HUES64 (cell line): ENCODE results near the gene BCORL1.
A peak's percentile ranks its signal among the peaks of the same experiment; 100 is the strongest.

Source experiments
- H3K27ac ChIP-seq: 2 replicates; pipeline ENCODE4 v1.7.0; 2013; ENCODE audit warnings: low read depth, low read length, inconsistent platforms
- H3K27me3 ChIP-seq: 2 replicates; pipeline ENCODE4 v1.6.1; 2013; ENCODE audit warnings: mild to moderate bottlenecking, low read length; ENCODE audit not compliant: insufficient read depth
- H3K36me3 ChIP-seq: 2 replicates; pipeline ENCODE4 v1.6.1; 2013; ENCODE audit warnings: mild to moderate bottlenecking, low read length; ENCODE audit not compliant: insufficient read depth
- H3K4me1 ChIP-seq: 2 replicates; pipeline ENCODE4 v1.6.1; 2013; ENCODE audit warnings: mild to moderate bottlenecking, low read length, moderate library complexity; ENCODE audit not compliant: insufficient read depth
- H3K4me3 ChIP-seq: 2 replicates; pipeline ENCODE4 v1.5.1; 2013; ENCODE audit warnings: mild to moderate bottlenecking, low read length, moderate library complexity
- H3K9ac ChIP-seq: 2 replicates; pipeline ENCODE4 v1.6.1; 2013; ENCODE audit warnings: mild to moderate bottlenecking, low read depth, low read length
- H3K9me3 ChIP-seq: 2 replicates; pipeline ENCODE4 v1.6.1; 2013; ENCODE audit warnings: low read depth, low read length; ENCODE audit not compliant: insufficient read depth
- WGBS: fragments of 150-250, 120-280 bp; methylation state at CpG from one replicate; pipeline ENCODE4 v1.1.7; 2013; ENCODE audit warnings: missing lambda C conversion rate; 5-methylcytosine and 5-hydroxymethylcytosine counted together

Gene BCORL1

GRCh38 chrX:130060122-130061069 is 78.0 kb downstream of the BCORL1 start:
- Histone ChIP-seq H3K36me3 (no peaks in the 10 kb centered on the region), H3K27ac (peak overlapping the region; percentile 64; the same call in 1 of the 2 replicates), H3K9ac (peak overlapping the region; percentile 69), H3K4me3 (peak overlapping the region; percentile 53), H3K9me3 (no peaks in the 10 kb centered on the region), H3K27me3 (peaks cover 35% of the 10 kb centered on the region), H3K4me1 (0 out of 2 replicates have a peak, but pooled peaks cover 4% of the 10 kb centered on the region)
- WGBS: under 1% methylated on average over 86 of the region's 87 CpGs

- no peak overlapping the region for H3K9ac ChIP-seq
- H3K27ac ChIP-seq: no peak overlapping the region
- WGBS: 91% methylated on average over 15 of the region's 15 CpGs
These were observed 84.7 kb downstream of the BCORL1 start for GRCh38 chrX:130066975-130067615.

DNA sequence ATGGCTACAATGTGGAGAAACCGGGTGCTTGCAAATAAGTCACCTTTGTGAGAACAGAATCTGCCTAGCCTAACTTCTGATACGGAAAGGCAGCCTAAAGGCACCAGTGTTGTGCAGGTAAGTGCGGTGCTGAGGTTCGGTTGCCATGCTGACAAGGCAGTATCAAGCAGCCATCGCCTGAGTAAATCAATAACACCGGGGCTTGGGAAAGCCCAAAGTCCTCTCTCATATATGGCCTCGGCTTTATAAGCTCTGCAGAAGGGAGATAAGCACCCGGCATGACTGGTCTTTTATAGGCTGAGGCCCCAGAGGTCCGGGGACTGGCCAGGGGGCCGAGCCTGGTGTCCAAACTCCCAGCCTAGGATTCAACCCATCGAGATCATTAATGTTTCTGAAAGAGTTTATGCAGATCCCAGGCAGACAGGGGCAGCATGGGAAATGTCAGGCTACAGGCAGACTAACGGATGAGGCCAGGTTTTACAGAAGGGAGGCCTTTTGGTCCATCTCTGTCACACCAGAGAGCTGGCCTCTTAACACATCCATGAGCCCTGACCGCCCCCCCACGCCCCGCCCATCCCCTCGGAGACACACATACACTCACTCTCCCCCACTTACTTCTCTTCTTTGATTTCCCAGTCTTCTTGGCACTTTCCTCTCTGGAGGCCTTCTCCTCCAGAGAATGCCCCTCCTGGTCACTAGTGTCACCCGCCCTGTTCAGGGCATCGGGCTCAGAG is 89.3 kb downstream of the BCORL1 start:
- H3K9ac ChIP-seq: no peak overlapping the region
- H3K36me3 ChIP-seq: no peaks in the 10 kb centered on the region
- H3K27me3 ChIP-seq: no peaks in the 10 kb centered on the region
- WGBS: 89% methylated on average over 18 of the region's 18 CpGs
- H3K4me3 ChIP-seq: no peak overlapping the region
- no peaks in the 10 kb centered on the region for H3K9me3 ChIP-seq
- no peak overlapping the region for H3K27ac ChIP-seq
- H3K4me1 ChIP-seq: no peaks in the 10 kb centered on the region

More at GRCh38 chrX:130066975-130067615, 84.7 kb downstream of the BCORL1 start:
- Histone ChIP-seq H3K4me3 (no peak overlapping the region), H3K4me1 (no peaks in the 10 kb centered on the region), H3K9me3 (no peaks in the 10 kb centered on the region), H3K36me3 (no peaks in the 10 kb centered on the region), H3K27me3 (peaks cover under 1% of the 10 kb centered on the region; the same call in 1 of the 2 replicates)

GRCh38 chrX:130072345-130072740 is 89.9 kb downstream of the BCORL1 start:
- H3K27ac ChIP-seq: no peak overlapping the region
- 85% methylated on average over 10 of the region's 10 CpGs for WGBS
- no peaks in the 10 kb centered on the region for H3K36me3 ChIP-seq
- no peaks in the 10 kb centered on the region for H3K9me3 ChIP-seq
- H3K27me3 ChIP-seq: no peaks in the 10 kb centered on the region
- H3K4me1 ChIP-seq: no peaks in the 10 kb centered on the region
- H3K9ac ChIP-seq: no peak overlapping the region
- H3K4me3 ChIP-seq: no peak overlapping the region

DNA sequence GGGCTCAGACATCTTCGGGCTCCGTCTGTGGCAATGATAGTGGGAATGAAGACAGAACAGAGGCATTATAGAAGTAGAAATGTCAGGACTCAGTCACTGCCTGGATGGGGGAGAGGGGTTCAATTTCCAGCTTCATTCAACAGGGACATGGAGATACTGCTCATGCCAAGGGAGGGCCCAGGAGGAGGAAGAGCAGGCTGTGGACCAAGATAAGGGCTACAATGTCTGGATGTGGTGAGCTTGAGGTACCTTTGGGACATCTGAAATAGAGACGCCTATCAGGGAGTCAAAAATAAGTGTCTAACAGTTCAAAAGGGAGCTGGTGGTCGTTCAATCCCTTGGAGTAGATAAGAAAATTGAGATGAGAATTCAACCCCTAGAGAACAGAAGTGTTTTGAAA is 93.3 kb downstream of the BCORL1 start:
- 85% methylated on average over 4 of the region's 4 CpGs for WGBS
- Histone ChIP-seq H3K27ac (no peak overlapping the region), H3K9ac (no peak overlapping the region), H3K9me3 (no peaks in the 10 kb centered on the region), H3K4me1 (no peaks in the 10 kb centered on the region), H3K27me3 (no peaks in the 10 kb centered on the region), H3K36me3 (no peaks in the 10 kb centered on the region), H3K4me3 (no peak overlapping the region)

DNA sequence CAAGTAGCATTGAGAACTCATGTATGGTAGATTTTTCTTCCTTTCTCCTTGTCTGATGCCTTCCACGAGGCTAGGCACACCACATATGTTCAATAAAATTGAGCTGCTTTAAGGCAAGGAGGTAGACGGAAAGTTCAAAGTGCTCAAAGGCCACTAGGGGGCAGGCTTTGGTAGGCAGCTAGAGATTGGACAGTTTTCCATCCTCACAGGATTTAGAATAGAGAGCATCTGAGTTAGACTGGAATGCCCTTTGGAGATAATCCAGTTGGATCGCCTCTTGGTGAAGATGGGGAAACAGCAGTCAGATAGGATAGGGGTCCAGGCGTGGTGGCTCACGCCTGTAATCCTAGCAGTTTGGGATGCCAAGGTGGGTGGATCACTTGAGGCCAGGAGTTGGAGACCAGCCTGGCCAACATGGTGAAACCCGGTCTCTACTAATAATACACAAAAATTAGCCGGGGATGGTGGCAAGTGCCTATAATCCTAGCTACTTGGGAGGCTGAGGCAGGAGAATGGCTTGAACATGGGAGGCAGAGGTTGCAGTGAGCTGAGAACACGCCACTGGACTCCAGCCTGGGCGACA is 97.5 kb downstream of the BCORL1 start:
- H3K9me3 ChIP-seq: no peaks in the 10 kb centered on the region
- no peak overlapping the region for H3K9ac ChIP-seq
- no peaks in the 10 kb centered on the region for H3K27me3 ChIP-seq
- H3K27ac ChIP-seq: no peak overlapping the region
- WGBS: 42% methylated on average over 7 of the region's 9 CpGs
- no peaks in the 10 kb centered on the region for H3K36me3 ChIP-seq
- peaks cover 12% of the 10 kb centered on the region for H3K4me1 ChIP-seq
- H3K4me3 ChIP-seq: no peak overlapping the region

GRCh38 chrX:130080791-130081367 is 98.4 kb downstream of the BCORL1 start:
- Histone ChIP-seq H3K9me3 (no peaks in the 10 kb centered on the region), H3K9ac (no peak overlapping the region), H3K27me3 (no peaks in the 10 kb centered on the region), H3K4me1 (peaks cover 12% of the 10 kb centered on the region), H3K36me3 (no peaks in the 10 kb centered on the region), H3K4me3 (no peak overlapping the region), H3K27ac (no peak overlapping the region)
- WGBS: 91% methylated on average over 7 of the region's 7 CpGs

DNA sequence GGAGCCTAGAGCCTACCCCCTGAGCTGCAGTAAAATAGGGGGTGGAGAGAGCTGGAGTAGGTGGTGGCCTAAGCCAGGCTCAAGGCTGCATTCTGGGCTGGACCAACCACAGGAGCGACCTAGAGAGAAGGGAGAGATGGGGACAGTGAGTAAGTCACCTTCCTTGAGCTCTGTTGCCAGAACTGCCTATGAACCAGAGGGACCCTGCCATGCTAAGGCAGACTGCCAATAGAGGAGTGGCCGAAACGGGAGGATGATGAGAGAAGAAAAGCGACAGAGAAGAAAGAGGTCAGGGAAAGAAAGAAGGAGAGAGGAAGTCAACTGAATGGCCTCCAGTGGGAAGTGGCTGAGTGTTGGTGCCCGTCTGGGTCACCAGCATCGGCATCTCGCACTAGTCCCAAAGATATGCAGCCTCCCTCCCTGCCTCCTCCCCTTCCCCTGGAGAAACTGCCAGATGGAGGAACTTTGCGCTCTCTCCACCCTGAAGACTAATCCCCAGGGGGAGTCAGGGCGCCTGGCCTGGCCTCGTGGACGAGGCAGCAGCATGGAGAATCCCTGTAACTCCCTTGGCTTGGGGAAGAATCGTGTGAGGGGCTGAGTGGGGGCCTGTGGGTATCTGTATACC is 99.1 kb downstream of the BCORL1 start:
- Histone ChIP-seq H3K27me3 (no peaks in the 10 kb centered on the region), H3K36me3 (no peaks in the 10 kb centered on the region), H3K27ac (no peak overlapping the region), H3K4me3 (no peak overlapping the region), H3K4me1 (peaks cover 12% of the 10 kb centered on the region), H3K9me3 (no peaks in the 10 kb centered on the region), H3K9ac (no peak overlapping the region)
- 63% methylated on average over 11 of the region's 12 CpGs for WGBS

GRCh38 chrX:130082244-130083106 is 100.0 kb downstream of the BCORL1 start:
- Histone ChIP-seq H3K9me3 (no peaks in the 10 kb centered on the region), H3K4me1 (peaks cover 12% of the 10 kb centered on the region), H3K27me3 (no peaks in the 10 kb centered on the region), H3K36me3 (no peaks in the 10 kb centered on the region), H3K9ac (no peak overlapping the region), H3K27ac (no peak overlapping the region), H3K4me3 (no peak overlapping the region)
- WGBS: 65% methylated on average over 14 of the region's 28 CpGs
